Measurements from ENCODE around the gene PREX1. TPM values are rescaled to one million over a fixed set of nuclear protein-coding genes. Genes with fewer than 3 reads are reported as not detected.
"Not testable (repeated sequence)": the region's sequence is repeated elsewhere in the genome, so short reads cannot be mapped to it uniquely, and the experiment has no call there.

PREX1 gene
- total RNA-seq, 1 experiment from 2014 or later = 32.6 TPM

- no peak for DNase-seq (ENCODE audit: low read depth)
Observed at GRCh38 chr20:48813930-48814546, 13.8 kb downstream of the PREX1 start.

DNA sequence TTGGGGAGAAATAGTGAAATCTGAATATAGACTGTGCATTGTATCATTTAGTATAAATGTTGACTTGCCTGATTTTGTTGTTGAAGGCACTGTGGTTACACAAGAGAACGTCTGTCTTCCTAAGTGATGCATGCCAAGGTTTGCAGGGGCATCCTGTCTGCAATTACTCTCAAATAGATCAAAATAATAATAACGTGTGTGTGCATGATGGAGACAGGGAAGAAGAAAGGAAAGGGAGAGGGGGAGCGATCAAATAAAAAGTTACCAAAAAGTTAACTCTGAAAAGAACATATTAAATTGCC, 14.4 kb downstream of the PREX1 start:
- no peak for DNase-seq (ENCODE audit: low read depth)

- no peak for DNase-seq (ENCODE audit: low read depth)
Observed at GRCh38 chr20:48812600-48813445, 15.0 kb downstream of the PREX1 start.

DNA sequence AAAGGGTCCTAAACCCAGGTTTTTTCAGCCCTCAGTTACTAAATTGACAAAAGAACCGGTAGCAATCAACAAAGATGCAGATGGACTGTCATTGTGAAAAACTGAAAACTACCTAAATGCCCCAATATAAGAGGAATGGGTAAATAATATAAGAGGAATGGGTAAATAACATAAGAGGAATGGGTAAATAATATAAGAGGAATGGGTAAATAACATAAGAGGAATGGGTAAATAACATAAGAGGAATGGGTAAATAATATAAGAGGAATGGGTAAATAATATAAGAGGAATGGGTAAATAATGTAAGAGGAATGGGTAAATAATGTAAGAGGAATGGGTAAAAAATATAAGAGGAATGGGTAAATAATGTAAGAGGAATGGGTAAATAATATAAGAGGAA, 15.7 kb downstream of the PREX1 start:
- DNase-seq (ENCODE audit: low read depth) = not testable (repeated sequence)

GRCh38 chr20:48809673-48810072, 18.1 kb downstream of the PREX1 start:
- DNase-seq (ENCODE audit: low read depth) = no peak

DNA sequence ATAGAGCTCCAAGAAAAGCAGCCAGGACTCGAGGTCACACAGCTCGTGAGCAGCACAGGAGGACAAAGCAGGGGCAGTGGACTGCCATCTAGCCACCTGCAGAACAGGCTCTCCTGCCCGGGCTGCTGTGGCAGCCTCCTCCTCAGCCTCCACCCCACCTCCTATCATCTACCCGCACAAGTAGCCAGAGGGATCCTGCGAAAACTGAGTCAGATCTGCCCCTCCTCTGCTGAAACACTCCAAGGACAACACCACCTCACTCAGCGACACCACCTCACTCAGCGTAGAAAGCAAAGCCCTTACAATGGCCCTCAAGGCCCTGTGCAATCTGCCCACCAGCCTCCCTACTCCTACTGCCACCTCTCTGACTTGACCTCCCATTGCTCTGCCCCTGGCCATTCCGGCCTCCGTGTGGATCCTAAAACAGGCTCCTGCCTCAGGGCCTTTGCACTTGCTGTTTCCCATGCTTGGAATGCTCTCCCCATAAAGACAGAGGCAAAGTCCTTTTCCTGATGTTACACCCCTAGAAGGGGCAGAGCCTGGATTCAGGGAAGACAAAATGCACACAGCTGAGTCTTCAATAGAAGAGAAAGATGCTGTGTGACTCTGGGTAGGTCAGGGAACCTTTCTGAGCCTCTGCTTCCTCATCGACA, 19.3 kb downstream of the PREX1 start:
- no peak for DNase-seq (ENCODE audit: low read depth)

GRCh38 chr20:48807586-48808381, 20.0 kb downstream of the PREX1 start:
- no peak for DNase-seq (ENCODE audit: low read depth)

DNA sequence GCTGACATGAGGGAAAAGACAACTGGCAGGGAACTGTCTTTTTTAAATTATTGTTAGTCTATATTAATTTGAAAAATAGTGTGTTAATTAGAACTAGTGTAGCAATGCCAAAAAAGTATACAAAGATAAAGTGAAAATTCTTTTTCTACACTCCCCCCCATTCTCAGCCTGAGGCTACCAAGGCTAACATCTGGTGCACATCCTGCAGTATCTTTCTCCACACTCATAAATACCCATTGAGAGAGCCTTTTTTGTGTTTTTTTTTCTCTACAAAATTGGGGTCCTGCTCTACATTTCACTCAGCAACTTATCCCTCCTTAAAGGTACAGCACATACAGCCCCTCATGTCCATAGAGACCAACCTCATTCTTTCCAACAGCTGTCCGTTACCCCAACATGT, 20.7 kb downstream of the PREX1 start:
- no peak for DNase-seq (ENCODE audit: low read depth)

DNA sequence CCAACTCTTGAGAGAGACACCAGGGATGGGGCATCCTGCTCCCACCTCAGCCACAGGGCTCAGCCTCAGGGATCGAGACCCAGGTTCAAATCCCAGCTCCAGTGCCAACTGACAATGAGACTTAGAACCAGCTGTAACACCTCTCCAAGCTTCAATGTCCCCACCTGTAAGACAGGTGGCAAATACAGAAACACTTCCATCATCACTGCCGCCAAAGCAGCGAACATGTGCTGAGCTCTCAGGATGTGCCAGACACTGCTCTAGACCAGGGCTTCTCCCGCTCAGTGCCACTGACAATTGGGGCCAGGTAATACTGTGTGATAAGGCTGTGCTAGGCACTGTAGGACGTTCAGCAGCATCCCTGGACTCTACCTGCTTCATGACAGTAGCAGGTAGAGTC, 22.1 kb downstream of the PREX1 start:
- no peak for DNase-seq (ENCODE audit: low read depth)

- no peak for DNase-seq (ENCODE audit: low read depth)
Observed at GRCh38 chr20:48805286-48805685, 22.5 kb downstream of the PREX1 start.

- no peak for DNase-seq (ENCODE audit: low read depth)
Observed at GRCh38 chr20:48804300-48804980, 23.4 kb downstream of the PREX1 start.

DNA sequence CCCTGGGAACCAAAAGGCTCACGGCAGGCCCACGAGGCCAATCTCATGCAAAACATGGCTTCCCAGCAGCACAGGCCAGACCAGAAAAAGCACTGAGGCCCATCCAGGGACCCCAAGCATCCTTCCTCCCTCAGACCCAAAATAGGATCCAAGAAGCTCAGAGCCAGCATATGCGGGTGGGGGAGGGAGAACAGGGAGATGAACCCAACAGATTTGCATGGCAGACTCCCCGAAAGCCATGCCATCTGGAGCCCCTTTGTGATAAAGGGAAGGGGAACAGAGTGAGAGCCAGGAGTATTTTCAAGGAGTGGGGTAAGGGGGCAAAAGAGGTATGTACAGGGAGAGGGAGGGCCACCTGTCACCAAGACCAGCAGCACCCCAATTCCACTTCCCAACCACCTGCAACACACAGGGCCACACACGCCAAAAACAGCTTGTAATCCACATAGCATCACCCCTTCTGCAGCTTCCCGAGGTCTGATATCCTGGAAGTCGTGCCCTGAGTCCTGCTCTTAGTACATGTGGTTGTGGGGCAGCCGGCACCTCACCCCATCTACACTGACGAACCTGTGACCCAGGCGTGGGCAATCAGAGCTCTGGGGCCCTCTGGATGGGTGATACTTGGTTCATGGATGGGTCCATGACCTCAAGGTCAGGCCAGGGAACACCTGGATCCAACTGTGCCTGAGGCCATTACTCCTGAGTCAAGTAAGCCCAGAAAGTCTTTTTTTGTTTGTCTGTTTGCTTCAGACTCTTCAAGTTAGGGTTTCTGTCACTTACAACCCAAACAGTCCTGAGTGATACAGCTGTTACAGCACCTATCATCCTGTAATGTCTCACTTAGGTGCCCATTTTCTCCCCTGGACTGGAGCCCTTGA, 24.4 kb downstream of the PREX1 start:
- DNase-seq (ENCODE audit: low read depth) = no peak

- DNase-seq (ENCODE audit: low read depth) = no peak
Observed at GRCh38 chr20:48802647-48803046, 25.2 kb downstream of the PREX1 start.

GRCh38 chr20:48802216-48802615, 25.6 kb downstream of the PREX1 start:
- no peak for DNase-seq (ENCODE audit: low read depth)

DNA sequence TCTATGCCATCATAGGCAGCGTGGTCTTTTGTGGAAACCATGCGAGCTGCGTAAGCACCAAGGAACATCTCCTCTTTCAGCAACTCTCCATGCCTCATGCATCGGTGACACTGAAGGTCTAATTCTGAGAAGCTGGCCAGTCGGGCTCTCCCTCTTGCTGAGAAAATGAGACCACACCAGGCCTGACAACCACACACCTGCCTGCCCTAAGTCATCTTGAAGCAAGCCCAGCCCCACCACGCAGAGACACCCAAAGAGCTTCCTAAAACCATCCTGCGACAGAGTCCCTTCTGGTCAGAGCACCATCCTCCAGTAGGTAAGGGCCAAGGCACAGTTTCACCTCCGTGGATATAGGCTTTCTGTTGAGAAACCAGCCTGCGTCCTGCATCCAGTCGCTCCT, 26.6 kb downstream of the PREX1 start:
- no peak for DNase-seq (ENCODE audit: low read depth)

DNA sequence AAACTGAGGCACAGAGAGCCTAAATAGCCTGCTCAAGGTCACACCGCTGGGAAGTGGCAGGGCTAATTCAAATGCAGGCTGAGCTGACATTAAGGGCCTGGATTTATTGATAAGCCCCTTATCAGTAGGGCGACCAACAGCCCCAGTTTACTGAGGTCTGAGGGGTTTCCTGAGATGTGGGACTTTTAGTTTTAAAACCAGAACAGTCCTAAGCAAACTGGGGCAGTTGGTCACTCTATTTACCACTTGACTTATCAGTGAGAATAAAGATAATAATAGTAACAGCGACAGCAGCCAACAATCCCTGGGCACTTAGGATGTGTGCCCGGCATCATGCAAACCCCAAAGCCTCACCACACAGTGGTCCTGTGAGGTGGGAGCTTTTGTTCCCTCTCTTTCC, 27.6 kb downstream of the PREX1 start:
- DNase-seq (ENCODE audit: low read depth) = no peak

- DNase-seq (ENCODE audit: low read depth) = no peak
Observed at GRCh38 chr20:48799328-48800105, 28.3 kb downstream of the PREX1 start.

DNA sequence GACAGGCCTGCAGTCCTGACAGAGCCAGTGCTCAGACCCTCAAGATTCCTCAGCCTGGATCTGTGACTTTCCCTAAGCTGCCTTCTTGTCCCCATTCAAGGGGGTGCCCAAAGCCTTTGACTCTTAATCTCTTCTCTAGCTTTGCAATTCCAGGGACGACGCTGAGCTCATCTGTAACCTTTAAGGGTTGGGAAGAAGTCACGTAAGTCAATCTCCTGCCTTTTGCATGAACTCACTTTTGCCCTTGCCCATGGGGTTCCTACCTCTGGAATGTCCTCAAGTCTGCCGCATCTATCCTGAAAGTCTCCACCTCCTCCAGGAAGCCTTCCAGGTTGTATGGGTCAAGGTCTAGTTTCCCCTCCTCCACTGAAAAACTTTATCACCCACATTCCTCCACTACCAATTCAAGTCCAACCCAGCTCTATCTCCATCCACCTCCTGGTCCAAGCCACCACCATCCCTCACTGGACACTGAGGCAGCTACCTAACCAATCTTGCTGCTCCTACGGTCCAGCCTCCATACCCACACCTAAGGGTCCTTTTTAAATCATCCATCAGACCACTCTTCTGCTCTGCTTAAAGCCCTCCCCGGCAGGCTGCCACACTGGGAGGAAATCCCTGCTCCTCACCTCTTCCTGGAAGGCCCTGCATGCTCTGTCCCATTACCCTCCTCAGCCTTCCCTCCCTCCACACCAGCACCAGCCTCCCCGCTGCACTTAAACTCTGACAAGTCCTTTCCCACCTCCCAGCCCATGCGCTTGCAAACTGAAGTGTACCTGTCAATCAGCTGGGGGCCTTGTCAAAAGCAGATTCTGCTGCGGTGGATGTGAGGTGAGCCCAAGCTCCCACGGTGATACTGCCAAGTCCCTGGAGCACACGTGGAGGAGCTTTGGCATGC, 29.7 kb downstream of the PREX1 start:
- no peak for DNase-seq (ENCODE audit: low read depth)
